ENCODE results near the gene PROM1. TPM values are rescaled to one million over a fixed set of nuclear protein-coding genes. Genes with fewer than 3 reads are reported as not detected.

The PROM1 gene
- total and polyA plus RNA-seq, 4 donors: 1.2 to 5.2 (median 3.7) TPM

DNA sequence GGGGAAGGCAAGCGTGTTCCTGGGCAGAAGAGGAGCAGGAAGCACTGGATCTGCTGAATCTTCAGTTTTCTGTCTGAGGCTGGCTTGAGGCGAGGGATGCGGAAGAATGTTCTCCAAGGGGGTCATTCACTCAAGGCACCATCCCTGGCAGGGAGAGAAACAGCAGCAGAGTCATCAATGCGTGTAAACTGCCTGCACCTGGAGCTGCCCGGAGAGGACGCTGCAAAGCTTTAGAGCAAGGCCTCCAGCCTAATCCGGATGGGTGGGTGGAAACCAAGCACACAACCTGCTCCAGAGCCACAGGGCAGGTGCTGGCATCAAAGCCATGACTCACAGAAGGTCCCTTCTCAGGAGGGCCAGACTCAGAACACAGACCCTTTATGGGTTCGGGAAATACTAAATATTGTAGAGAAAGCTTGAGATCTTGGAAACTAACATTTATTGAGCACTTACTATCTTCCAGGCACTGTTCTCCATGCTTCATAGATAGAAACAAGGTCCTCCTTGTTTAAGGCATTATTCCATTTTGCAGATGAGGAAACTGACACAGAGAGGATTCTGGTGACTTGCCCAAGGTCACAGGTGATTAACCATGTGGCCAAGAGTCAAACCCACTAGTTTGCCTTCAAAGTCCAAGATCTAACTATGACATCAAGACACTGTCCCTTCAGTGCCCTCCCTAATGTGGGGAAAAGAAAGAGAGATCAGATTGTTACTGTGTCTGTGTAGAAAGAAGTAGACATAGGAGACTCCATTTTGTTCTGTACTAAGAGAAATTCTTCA, 7.7 kb downstream of the PROM1 start:
- no peaks in the 10 kb centered on the region for H3K36me3 ChIP-seq (ENCODE audit: control insufficient read depth in 4 of 4, insufficient read depth in 3 of 4, low read depth in 1 of 4, low read length in 3 of 4)
- peaks cover 0 to 2% (median 0%) of the 10 kb centered on the region in 4 donors for H3K27me3 ChIP-seq (ENCODE audit: control insufficient read depth in 4 of 4, insufficient read depth in 4 of 4, low read length in 3 of 4)
- no peak overlapping the region for H3K27ac ChIP-seq (ENCODE audit: low read depth in 1 of 2, low read length in 2 of 2)
- TF ChIP-seq, protein P1, sequence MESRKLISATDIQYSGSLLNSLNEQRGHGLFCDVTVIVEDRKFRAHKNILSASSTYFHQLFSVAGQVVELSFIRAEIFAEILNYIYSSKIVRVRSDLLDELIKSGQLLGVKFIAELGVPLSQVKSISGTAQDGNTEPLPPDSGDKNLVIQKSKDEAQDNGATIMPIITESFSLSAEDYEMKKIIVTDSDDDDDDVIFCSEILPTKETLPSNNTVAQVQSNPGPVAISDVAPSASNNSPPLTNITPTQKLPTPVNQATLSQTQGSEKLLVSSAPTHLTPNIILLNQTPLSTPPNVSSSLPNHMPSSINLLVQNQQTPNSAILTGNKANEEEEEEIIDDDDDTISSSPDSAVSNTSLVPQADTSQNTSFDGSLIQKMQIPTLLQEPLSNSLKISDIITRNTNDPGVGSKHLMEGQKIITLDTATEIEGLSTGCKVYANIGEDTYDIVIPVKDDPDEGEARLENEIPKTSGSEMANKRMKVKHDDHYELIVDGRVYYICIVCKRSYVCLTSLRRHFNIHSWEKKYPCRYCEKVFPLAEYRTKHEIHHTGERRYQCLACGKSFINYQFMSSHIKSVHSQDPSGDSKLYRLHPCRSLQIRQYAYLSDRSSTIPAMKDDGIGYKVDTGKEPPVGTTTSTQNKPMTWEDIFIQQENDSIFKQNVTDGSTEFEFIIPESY (IDR thresholded peaks at IDR 0.05): no peak
- TF ChIP-seq, protein P2, sequence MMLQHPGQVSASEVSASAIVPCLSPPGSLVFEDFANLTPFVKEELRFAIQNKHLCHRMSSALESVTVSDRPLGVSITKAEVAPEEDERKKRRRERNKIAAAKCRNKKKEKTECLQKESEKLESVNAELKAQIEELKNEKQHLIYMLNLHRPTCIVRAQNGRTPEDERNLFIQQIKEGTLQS (IDR thresholded peaks at IDR 0.05): no peak
- no peak for TF ChIP-seq RAD21 (IDR thresholded peaks at IDR 0.05)
- H3K9ac ChIP-seq (ENCODE audit: low read depth in 1 of 2, low read length in 2 of 2): no peak overlapping the region
- WGBS: 79% methylated on average over 8 of the region's 8 CpGs
- no peaks in the 10 kb centered on the region for H3K4me1 ChIP-seq (ENCODE audit: control insufficient read depth in 4 of 4, insufficient read depth in 4 of 4, low read length in 3 of 4)
- H3K4me3 ChIP-seq (ENCODE audit: low read depth in 1 of 3, low read length in 3 of 3): no peak overlapping the region
- H3K9me3 ChIP-seq (ENCODE audit: control insufficient read depth in 4 of 4, low read length in 3 of 4): no peaks in the 10 kb centered on the region
- no peak for DNase-seq (ENCODE audit: low spot score)

DNA sequence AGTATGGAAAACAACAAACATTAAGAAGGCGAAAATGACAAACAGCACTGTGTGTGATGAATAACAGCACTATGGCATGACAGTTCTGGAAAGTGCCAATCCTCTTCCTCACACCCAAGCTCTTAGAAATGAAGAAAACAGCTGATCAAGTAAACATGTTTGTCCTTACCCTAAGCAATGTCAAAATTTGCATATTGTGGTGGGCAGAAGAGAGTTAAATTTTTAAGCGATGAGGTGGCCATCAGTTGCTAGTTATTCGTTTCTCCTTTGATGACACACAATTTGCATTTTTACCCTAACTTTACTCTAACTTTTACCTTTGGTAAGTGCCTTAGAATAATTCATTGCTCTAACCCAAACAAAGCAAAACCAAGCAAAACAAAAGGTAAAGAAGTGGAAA, 8.8 kb downstream of the PROM1 start:
- Histone ChIP-seq H3K9me3 (ENCODE audit: control insufficient read depth in 4 of 4, low read length in 3 of 4) (no peaks in the 10 kb centered on the region), H3K36me3 (ENCODE audit: control insufficient read depth in 4 of 4, insufficient read depth in 3 of 4, low read depth in 1 of 4, low read length in 3 of 4) (no peaks in the 10 kb centered on the region), H3K4me1 (ENCODE audit: control insufficient read depth in 4 of 4, insufficient read depth in 4 of 4, low read length in 3 of 4) (no peaks in the 10 kb centered on the region), H3K9ac (ENCODE audit: low read depth in 1 of 2, low read length in 2 of 2) (no peak overlapping the region), H3K4me3 (ENCODE audit: low read depth in 1 of 3, low read length in 3 of 3) (no peak overlapping the region), H3K27ac (ENCODE audit: low read depth in 1 of 2, low read length in 2 of 2) (no peak overlapping the region), H3K27me3 (ENCODE audit: control insufficient read depth in 4 of 4, insufficient read depth in 4 of 4, low read length in 3 of 4) (peaks cover 0 to 2% (median 0%) of the 10 kb centered on the region in 4 donors)
- 79% methylated on average over 3 of the region's 3 CpGs for WGBS
- DNase-seq (ENCODE audit: low spot score): no peak
- no peak for TF ChIP-seq YY1 (IDR thresholded peaks at IDR 0.05)
- TF ChIP-seq, protein P3, sequence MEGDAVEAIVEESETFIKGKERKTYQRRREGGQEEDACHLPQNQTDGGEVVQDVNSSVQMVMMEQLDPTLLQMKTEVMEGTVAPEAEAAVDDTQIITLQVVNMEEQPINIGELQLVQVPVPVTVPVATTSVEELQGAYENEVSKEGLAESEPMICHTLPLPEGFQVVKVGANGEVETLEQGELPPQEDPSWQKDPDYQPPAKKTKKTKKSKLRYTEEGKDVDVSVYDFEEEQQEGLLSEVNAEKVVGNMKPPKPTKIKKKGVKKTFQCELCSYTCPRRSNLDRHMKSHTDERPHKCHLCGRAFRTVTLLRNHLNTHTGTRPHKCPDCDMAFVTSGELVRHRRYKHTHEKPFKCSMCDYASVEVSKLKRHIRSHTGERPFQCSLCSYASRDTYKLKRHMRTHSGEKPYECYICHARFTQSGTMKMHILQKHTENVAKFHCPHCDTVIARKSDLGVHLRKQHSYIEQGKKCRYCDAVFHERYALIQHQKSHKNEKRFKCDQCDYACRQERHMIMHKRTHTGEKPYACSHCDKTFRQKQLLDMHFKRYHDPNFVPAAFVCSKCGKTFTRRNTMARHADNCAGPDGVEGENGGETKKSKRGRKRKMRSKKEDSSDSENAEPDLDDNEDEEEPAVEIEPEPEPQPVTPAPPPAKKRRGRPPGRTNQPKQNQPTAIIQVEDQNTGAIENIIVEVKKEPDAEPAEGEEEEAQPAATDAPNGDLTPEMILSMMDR (IDR thresholded peaks at IDR 0.05; ENCODE audit: low read depth, low read length, missing input control): no peak
- no peak for TF ChIP-seq GABPA (IDR thresholded peaks at IDR 0.05 in 1 of 2, conservative IDR thresholded peaks at IDR 0.05 in 1 of 2)
- TF ChIP-seq EGR1 (IDR thresholded peaks at IDR 0.05; ENCODE audit: low read depth in 2 of 2): no peak
- no peak for TF ChIP-seq FOXA2 (IDR thresholded peaks at IDR 0.05)
- no peak for TF ChIP-seq HNF4G (IDR thresholded peaks at IDR 0.05)
- TF ChIP-seq FOXA1 (IDR thresholded peaks at IDR 0.05): no peak

DNA sequence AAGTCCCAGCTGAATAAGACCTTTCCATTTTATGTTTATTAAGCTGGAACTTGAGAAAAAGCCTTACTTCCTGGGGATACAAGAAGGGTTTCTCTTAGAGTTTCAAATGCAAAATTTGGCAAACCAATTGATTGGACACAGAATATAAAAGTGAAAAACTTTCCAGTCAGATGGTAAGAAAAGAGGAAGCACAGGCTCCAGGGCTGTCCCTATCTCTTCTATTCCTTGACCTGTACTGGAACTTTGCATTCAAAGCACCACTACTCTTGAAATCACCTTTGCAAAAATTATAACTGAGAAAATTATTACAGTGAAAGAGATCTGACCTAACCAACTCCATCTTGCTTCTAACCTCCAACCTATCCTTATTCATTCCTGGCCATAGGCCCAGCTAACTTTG, 11.7 kb downstream of the PROM1 start:
- peaks cover 0 to 2% (median 0%) of the 10 kb centered on the region in 4 donors for H3K27me3 ChIP-seq (ENCODE audit: control insufficient read depth in 4 of 4, insufficient read depth in 4 of 4, low read length in 3 of 4)
- H3K9me3 ChIP-seq (ENCODE audit: control insufficient read depth in 4 of 4, low read length in 3 of 4): no peaks in the 10 kb centered on the region
- no peak overlapping the region for H3K4me3 ChIP-seq (ENCODE audit: low read depth in 1 of 3, low read length in 3 of 3)
- no peaks in the 10 kb centered on the region for H3K4me1 ChIP-seq (ENCODE audit: control insufficient read depth in 4 of 4, insufficient read depth in 4 of 4, low read length in 3 of 4)
- no peaks in the 10 kb centered on the region for H3K36me3 ChIP-seq (ENCODE audit: control insufficient read depth in 4 of 4, insufficient read depth in 3 of 4, low read depth in 1 of 4, low read length in 3 of 4)
- no peak for DNase-seq (ENCODE audit: low spot score)
- H3K27ac ChIP-seq (ENCODE audit: low read depth in 1 of 2, low read length in 2 of 2): no peak overlapping the region
- H3K9ac ChIP-seq (ENCODE audit: low read depth in 1 of 2, low read length in 2 of 2): no peak overlapping the region
- TF ChIP-seq NR2F2 (IDR thresholded peaks at IDR 0.05): no peak
- TF ChIP-seq, protein P3 (IDR thresholded peaks at IDR 0.05; ENCODE audit: low read depth, low read length, missing input control): no peak
- no peak for TF ChIP-seq RAD21 (IDR thresholded peaks at IDR 0.05)
- no peak for TF ChIP-seq FOXA1 (IDR thresholded peaks at IDR 0.05)
- TF ChIP-seq FOXA2 (IDR thresholded peaks at IDR 0.05): no peak
- TF ChIP-seq, protein P2 (IDR thresholded peaks at IDR 0.05): no peak
- TF ChIP-seq HNF4G (IDR thresholded peaks at IDR 0.05): no peak
- TF ChIP-seq HNF4A (conservative IDR thresholded peaks at IDR 0.05): no peak
- TF ChIP-seq RXRA (IDR thresholded peaks at IDR 0.05): no peak
- TF ChIP-seq JUND (IDR thresholded peaks at IDR 0.05): no peak
- no peak for TF ChIP-seq GABPA (IDR thresholded peaks at IDR 0.05 in 1 of 2, conservative IDR thresholded peaks at IDR 0.05 in 1 of 2)
- TF ChIP-seq EGR1 (IDR thresholded peaks at IDR 0.05; ENCODE audit: low read depth in 2 of 2): no peak
- no peak for TF ChIP-seq TAF1 (conservative IDR thresholded peaks at IDR 0.05)
- no peak for TF ChIP-seq SP1 (IDR thresholded peaks at IDR 0.05)
- no peak for TF ChIP-seq YY1 (IDR thresholded peaks at IDR 0.05)
